ENCODE data around the gene DAW1. TPM values are rescaled to one million over a fixed set of nuclear protein-coding genes. Genes with fewer than 3 reads are reported as not detected.

DAW1 gene, protein sequence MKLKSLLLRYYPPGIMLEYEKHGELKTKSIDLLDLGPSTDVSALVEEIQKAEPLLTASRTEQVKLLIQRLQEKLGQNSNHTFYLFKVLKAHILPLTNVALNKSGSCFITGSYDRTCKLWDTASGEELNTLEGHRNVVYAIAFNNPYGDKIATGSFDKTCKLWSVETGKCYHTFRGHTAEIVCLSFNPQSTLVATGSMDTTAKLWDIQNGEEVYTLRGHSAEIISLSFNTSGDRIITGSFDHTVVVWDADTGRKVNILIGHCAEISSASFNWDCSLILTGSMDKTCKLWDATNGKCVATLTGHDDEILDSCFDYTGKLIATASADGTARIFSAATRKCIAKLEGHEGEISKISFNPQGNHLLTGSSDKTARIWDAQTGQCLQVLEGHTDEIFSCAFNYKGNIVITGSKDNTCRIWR
- polyA plus RNA-seq (2013, experiment 1 of 2): 0.20 TPM
- 0.44 TPM for polyA plus RNA-seq (2013, experiment 2 of 2)

DNA sequence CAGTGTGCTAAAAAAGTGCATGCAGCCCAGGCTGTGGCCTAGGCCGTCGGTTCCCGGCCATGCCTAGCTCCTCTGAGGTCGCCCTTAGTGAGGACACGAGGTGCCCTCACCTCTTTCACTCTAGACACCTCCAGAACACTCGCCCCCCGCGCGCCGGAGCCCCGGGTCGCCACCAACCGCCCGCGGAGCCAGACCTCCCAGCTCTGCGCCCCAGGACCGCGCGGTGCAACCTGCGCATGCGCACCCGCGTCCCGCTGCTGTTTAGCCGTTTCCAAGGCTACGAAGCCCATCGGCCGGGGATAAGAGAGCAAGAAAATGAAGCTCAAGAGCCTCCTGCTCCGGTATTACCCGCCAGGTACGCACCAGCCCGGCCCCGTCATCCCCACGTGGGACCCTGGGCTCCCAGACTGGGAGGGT, at the start of gene DAW1:
TSS of gene DAW1 (plus strand) at position 257 of the 417 bp plus-strand sequence. CDS start at position 316, 59 bp downstream.
- peak within 1 kb of the TSS; percentile 64 for H3K9ac ChIP-seq (ENCODE audit: low read depth, low read length)
- WGBS: 14% methylated on average over 34 of the region's 34 CpGs
- no peak within 1 kb of the TSS for H3K27ac ChIP-seq (ENCODE audit: low read depth, low read length)
- H3K9me3 ChIP-seq (ENCODE audit: insufficient read depth, low read depth, low read length): no peaks in the 10 kb centered on the region
- peaks cover 9% of the 10 kb centered on the region for H3K4me1 ChIP-seq (ENCODE audit: insufficient read depth, low read length)
- H3K36me3 ChIP-seq (ENCODE audit: insufficient read depth, low read length): no peaks in the 10 kb centered on the region
- H3K27me3 ChIP-seq (ENCODE audit: insufficient read depth, low read length): peaks cover 3% of the 10 kb centered on the region
- peak within 1 kb of the TSS; percentile 63 for H3K4me3 ChIP-seq (ENCODE audit: low read length)

DNA sequence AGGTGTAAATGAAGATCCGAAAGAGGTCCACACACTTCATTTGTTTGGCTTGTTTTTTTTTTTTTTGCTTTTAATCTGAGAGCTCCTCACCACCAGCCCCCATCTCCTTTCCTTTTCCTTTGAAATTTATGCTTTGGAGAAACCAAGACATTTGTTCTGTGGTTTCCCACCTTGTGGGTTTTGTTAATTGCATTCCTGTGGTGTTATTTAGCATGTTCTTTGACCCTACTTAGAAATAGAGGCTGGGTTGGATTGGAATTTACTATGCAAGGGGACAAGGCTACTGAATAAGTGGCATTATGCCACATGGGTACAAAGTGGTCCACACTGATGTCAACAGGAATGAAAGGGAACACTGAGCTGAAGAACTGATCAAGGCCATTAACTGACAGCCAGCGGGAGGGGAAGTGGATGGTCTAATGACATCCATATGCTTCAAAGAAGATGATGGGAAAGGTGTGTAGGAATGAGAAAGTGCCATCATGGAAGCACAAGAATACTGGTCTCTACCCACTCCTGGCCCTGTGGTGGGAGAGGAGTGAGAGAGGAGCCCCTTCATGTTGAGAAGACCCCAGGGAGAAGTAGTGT, 48.9 kb upstream of the DAW1 start:
- Histone ChIP-seq H3K27ac (ENCODE audit: low read depth, low read length) (no peak overlapping the region), H3K4me1 (ENCODE audit: insufficient read depth, low read length) (peaks cover 9% of the 10 kb centered on the region; the same call in 1 of the 2 replicates), H3K4me3 (ENCODE audit: low read length) (no peak overlapping the region), H3K36me3 (ENCODE audit: insufficient read depth, low read length) (no peaks in the 10 kb centered on the region), H3K27me3 (ENCODE audit: insufficient read depth, low read length) (no peaks in the 10 kb centered on the region), H3K9ac (ENCODE audit: low read depth, low read length) (no peak overlapping the region), H3K9me3 (ENCODE audit: insufficient read depth, low read depth, low read length) (no peaks in the 10 kb centered on the region)
- WGBS: 93% methylated on average over 1 of the region's 2 CpGs

DNA sequence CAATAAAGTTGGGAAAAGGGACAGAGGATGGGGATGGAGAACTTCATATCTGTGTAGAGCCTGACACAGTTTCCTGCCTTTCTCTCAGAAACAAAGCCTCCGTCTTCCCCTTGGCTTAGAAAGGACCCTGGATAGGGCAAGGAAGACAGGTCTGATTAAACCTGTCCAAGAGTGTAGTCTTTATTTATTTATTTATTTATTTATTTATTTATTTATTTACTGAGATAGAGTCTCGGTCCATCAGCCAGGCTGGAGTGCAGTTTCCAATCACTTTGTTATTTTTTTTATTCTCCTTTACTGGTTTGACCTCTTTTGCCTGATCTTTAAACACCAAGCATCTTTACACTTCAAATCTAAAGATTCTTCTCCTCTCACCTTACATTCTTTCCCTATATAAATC, 47.5 kb upstream of the DAW1 start:
- Histone ChIP-seq H3K9ac (ENCODE audit: low read depth, low read length) (no peak overlapping the region), H3K36me3 (ENCODE audit: insufficient read depth, low read length) (no peaks in the 10 kb centered on the region), H3K9me3 (ENCODE audit: insufficient read depth, low read depth, low read length) (no peaks in the 10 kb centered on the region), H3K4me3 (ENCODE audit: low read length) (no peak overlapping the region), H3K4me1 (ENCODE audit: insufficient read depth, low read length) (no peaks in the 10 kb centered on the region), H3K27me3 (ENCODE audit: insufficient read depth, low read length) (no peaks in the 10 kb centered on the region), H3K27ac (ENCODE audit: low read depth, low read length) (no peak overlapping the region)
- WGBS: 61% methylated on average over 2 of the region's 2 CpGs

DNA sequence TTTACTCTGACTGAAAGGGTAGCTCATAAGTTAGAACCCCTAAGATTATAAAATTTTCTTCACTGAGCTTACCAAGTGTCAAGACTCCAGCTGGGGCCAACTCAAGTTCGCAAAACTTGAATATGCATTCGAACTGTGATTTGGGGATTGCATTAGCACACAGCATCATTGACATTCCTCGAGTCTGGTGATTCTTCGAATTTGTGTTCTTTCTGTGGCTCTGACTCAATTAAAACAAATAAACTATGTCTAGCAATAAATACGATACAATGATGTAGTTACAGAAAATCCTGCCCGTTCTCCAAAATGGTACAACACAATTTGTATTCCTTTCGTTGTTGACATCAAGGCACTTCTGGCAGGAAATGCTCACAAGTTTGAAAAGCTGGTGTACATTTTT, 46.7 kb upstream of the DAW1 start:
- Histone ChIP-seq H3K4me3 (ENCODE audit: low read length) (no peak overlapping the region), H3K36me3 (ENCODE audit: insufficient read depth, low read length) (no peaks in the 10 kb centered on the region), H3K9me3 (ENCODE audit: insufficient read depth, low read depth, low read length) (no peaks in the 10 kb centered on the region), H3K27me3 (ENCODE audit: insufficient read depth, low read length) (no peaks in the 10 kb centered on the region), H3K27ac (ENCODE audit: low read depth, low read length) (no peak overlapping the region), H3K9ac (ENCODE audit: low read depth, low read length) (no peak overlapping the region), H3K4me1 (ENCODE audit: insufficient read depth, low read length) (no peaks in the 10 kb centered on the region)
- 94% methylated on average over 7 of the region's 7 CpGs for WGBS

DNA sequence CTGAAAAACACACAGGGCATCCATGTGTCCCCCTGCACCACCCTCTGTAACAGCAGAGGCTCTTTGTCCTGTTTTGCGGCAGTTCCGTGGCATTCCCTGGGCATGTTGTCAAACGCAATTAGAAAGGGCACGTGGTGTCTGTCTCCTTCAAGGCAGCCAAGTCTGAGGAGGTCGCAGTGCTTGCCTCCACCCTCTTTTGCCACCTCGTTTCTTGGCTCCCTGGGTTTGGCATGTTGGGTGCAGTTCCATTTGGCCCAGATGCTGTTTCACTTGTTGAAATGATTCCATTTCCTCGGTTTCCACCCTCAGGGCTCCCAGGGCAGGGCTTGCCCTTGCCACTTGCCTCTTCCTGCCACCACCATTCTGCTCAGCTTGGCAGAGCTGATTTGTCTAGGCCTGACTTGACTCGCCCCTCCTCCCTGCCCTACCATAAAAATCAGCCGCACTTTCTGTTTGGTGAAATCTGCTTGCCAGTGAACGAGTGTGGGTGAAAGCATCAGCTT, 45.4 kb upstream of the DAW1 start:
- 90% methylated on average over 10 of the region's 10 CpGs for WGBS
- Histone ChIP-seq H3K27ac (ENCODE audit: low read depth, low read length) (no peak overlapping the region), H3K4me1 (ENCODE audit: insufficient read depth, low read length) (no peaks in the 10 kb centered on the region), H3K9ac (ENCODE audit: low read depth, low read length) (no peak overlapping the region), H3K9me3 (ENCODE audit: insufficient read depth, low read depth, low read length) (no peaks in the 10 kb centered on the region), H3K36me3 (ENCODE audit: insufficient read depth, low read length) (no peaks in the 10 kb centered on the region), H3K4me3 (ENCODE audit: low read length) (no peak overlapping the region), H3K27me3 (ENCODE audit: insufficient read depth, low read length) (no peaks in the 10 kb centered on the region)

DNA sequence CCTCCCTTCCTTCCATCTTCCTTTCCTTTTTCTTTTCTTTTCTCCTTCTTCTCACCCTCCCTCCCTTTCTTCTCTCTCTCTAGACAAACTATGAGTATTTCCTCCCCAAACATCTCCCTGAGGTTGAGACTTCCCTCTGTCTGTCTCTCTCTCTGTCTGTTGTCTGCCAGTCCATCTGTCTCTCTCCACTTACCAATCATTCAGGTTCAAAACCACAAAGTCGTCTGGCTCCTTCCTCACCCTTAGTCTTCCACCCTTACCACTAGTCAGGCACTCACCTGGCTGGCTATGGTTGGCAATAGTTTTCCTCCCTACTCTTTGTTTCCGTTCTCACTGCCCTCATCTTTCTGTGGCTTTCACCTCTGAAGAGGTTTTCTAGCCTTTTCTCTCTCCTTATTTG, 44.9 kb upstream of the DAW1 start:
- no peak overlapping the region for H3K4me3 ChIP-seq (ENCODE audit: low read length)
- WGBS: 37% methylated on average over 2 of the region's 2 CpGs
- no peaks in the 10 kb centered on the region for H3K4me1 ChIP-seq (ENCODE audit: insufficient read depth, low read length)
- H3K36me3 ChIP-seq (ENCODE audit: insufficient read depth, low read length): no peaks in the 10 kb centered on the region
- no peaks in the 10 kb centered on the region for H3K9me3 ChIP-seq (ENCODE audit: insufficient read depth, low read depth, low read length)
- H3K27ac ChIP-seq (ENCODE audit: low read depth, low read length): no peak overlapping the region
- H3K27me3 ChIP-seq (ENCODE audit: insufficient read depth, low read length): no peaks in the 10 kb centered on the region
- no peak overlapping the region for H3K9ac ChIP-seq (ENCODE audit: low read depth, low read length)

DNA sequence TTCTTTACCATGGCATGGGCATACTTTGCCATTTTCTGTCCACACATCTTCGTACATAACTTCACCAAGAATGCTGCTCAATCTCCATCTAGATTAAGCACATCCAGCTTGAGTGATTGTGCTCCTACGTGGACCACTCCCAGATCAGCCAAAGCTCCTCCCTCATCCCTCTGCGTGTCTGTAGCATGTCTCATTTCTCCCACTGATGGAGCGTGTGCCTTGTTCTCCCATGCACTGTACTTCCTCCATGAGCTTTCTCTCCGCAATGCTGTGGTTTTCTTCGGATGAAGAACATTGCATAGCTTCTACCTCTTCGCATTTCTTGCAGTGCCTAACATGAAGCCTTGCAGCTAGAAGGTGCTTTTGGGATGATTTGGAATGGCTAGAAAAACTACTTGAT, 44.3 kb upstream of the DAW1 start:
- Histone ChIP-seq H3K27me3 (ENCODE audit: insufficient read depth, low read length) (no peaks in the 10 kb centered on the region), H3K27ac (ENCODE audit: low read depth, low read length) (no peak overlapping the region), H3K9ac (ENCODE audit: low read depth, low read length) (no peak overlapping the region), H3K4me3 (ENCODE audit: low read length) (no peak overlapping the region), H3K9me3 (ENCODE audit: insufficient read depth, low read depth, low read length) (no peaks in the 10 kb centered on the region), H3K36me3 (ENCODE audit: insufficient read depth, low read length) (no peaks in the 10 kb centered on the region), H3K4me1 (ENCODE audit: insufficient read depth, low read length) (no peaks in the 10 kb centered on the region)
- WGBS: 95% methylated on average over 7 of the region's 7 CpGs

DNA sequence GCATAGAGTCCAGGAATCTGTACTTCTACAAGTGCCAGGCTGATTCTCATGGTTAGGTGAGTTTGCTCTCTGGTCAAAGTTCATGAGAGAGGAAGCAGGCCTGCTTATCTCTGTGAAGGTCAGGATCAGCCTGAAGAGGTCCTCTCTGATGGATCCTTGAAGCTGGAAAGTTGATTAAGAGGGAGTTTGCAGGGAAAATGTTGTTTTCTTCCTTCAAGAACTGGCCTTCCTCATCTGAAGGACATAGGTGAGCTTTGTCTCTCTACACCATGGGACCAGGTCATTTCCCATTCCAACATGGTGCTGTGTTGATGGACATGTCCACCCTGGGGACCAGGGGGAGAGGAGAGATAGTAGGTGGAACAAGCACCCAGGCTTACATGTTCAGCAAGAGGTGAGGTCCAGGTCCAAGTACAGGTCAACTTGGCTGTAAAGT, 42.9 kb upstream of the DAW1 start:
- Histone ChIP-seq H3K9ac (ENCODE audit: low read depth, low read length) (no peak overlapping the region), H3K9me3 (ENCODE audit: insufficient read depth, low read depth, low read length) (no peaks in the 10 kb centered on the region), H3K4me1 (ENCODE audit: insufficient read depth, low read length) (no peaks in the 10 kb centered on the region), H3K27ac (ENCODE audit: low read depth, low read length) (no peak overlapping the region), H3K4me3 (ENCODE audit: low read length) (no peak overlapping the region), H3K36me3 (ENCODE audit: insufficient read depth, low read length) (no peaks in the 10 kb centered on the region), H3K27me3 (ENCODE audit: insufficient read depth, low read length) (no peaks in the 10 kb centered on the region)

DNA sequence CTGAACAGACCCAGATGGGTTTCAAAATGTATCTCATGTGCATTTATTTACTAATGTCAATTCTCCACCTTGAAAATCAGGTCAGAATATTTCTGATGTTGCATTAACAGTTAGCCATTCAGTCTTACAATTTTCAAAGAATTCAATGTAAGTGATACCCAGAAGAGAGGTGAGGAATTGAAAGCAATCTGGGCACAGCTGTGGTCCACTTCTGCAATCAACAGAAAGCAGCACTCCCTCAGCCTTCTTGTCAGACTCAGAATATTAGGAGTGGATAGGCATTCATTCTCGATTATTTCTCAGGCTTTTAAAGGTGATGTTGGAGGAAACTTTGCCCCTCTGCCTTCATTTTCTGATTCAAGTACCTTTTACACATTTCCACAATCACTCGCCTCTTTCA, 42.1 kb upstream of the DAW1 start:
- Histone ChIP-seq H3K36me3 (ENCODE audit: insufficient read depth, low read length) (no peaks in the 10 kb centered on the region), H3K9ac (ENCODE audit: low read depth, low read length) (no peak overlapping the region), H3K4me3 (ENCODE audit: low read length) (no peak overlapping the region), H3K27me3 (ENCODE audit: insufficient read depth, low read length) (no peaks in the 10 kb centered on the region), H3K9me3 (ENCODE audit: insufficient read depth, low read depth, low read length) (no peaks in the 10 kb centered on the region), H3K27ac (ENCODE audit: low read depth, low read length) (no peak overlapping the region), H3K4me1 (ENCODE audit: insufficient read depth, low read length) (no peaks in the 10 kb centered on the region)
- WGBS: 92% methylated on average over 2 of the region's 2 CpGs

DNA sequence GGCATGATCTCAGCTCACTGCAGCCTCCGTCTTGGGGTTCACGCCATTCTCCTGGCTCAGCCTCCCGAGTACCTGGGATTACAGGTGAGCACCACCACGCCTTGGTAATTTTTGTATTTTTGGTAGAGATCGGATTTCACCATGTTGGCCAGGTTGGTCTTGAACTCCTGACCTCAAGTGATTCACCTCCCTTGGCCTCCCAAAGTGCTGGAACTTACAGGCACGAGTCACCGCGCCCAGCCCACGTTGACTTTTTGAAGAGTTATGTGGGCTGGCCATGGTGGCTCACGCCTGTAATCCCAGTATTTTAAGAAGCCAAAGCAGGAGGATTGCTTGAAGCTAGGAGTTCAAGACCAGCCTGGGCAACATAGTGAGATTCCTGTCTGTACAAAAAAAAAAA, 37.0 kb upstream of the DAW1 start:
- Histone ChIP-seq H3K9ac (ENCODE audit: low read depth, low read length) (no peak overlapping the region), H3K9me3 (ENCODE audit: insufficient read depth, low read depth, low read length) (no peaks in the 10 kb centered on the region), H3K27ac (ENCODE audit: low read depth, low read length) (no peak overlapping the region), H3K27me3 (ENCODE audit: insufficient read depth, low read length) (no peaks in the 10 kb centered on the region), H3K4me1 (ENCODE audit: insufficient read depth, low read length) (no peaks in the 10 kb centered on the region), H3K4me3 (ENCODE audit: low read length) (no peak overlapping the region), H3K36me3 (ENCODE audit: insufficient read depth, low read length) (no peaks in the 10 kb centered on the region)
- 96% methylated on average over 10 of the region's 10 CpGs for WGBS

DNA sequence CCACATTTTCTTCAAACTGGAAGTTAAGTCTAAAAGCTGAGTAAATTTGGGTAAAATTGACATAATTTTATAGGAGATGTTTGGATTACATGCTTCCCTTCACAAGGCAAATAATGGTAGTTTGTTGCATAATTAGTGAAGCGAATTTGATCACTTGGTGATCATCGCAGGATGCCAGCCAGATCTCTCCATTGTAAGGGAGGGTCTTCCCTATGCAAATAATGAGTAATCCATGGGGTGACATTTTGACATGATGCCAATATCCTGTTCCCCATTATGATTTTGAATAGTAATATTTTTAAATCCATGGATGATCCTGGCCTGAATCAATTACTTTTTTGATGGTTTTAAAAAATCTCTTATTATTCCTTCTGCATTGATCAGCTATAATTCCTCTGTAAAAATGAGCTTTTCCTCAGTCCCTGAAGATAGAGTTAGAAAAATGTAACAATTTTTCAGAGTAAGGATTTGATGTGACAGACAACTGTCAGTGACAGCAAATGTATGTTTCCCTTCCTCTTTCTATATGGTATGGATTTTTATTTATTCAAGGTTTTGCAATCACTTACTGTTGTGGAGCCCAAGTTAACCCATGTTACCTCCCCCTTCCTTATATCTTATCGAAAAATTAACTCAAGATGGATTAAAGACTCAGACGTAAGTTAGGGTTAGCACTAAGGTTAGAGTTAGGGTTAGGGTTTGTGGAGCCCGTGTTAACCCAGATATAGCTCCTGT, 36.3 kb upstream of the DAW1 start:
- Histone ChIP-seq H3K36me3 (ENCODE audit: insufficient read depth, low read length) (no peaks in the 10 kb centered on the region), H3K9me3 (ENCODE audit: insufficient read depth, low read depth, low read length) (no peaks in the 10 kb centered on the region), H3K27me3 (ENCODE audit: insufficient read depth, low read length) (no peaks in the 10 kb centered on the region), H3K4me3 (ENCODE audit: low read length) (no peak overlapping the region), H3K9ac (ENCODE audit: low read depth, low read length) (no peak overlapping the region), H3K27ac (ENCODE audit: low read depth, low read length) (no peak overlapping the region), H3K4me1 (ENCODE audit: insufficient read depth, low read length) (no peaks in the 10 kb centered on the region)
- WGBS: 90% methylated on average over 5 of the region's 5 CpGs
